ENCODE data around the gene D2HGDH.
A peak's percentile ranks its signal among the peaks of the same experiment; 100 is the strongest.
"Not testable (repeated sequence)": the region's sequence is repeated elsewhere in the genome, so short reads cannot be mapped to it uniquely, and the experiment has no call there.

D2HGDH gene

GRCh38 chr2:241802421-241803318 is 68.2 kb downstream of the D2HGDH start:
- no peak overlapping the region for H3K27ac ChIP-seq (ENCODE audit: low read length)
- no peak overlapping the region for H3K9ac ChIP-seq (ENCODE audit: low read length in 2 of 2)
- H3K36me3 ChIP-seq (ENCODE audit: control insufficient read depth in 2 of 2, insufficient read depth in 2 of 2, low read length in 2 of 2), result no peaks in the 10 kb centered on the region
- no peak overlapping the region for H3K4me3 ChIP-seq (ENCODE audit: low read length in 2 of 2)
- H3K9me3 ChIP-seq (ENCODE audit: control insufficient read depth in 2 of 2, low read length in 2 of 2), result no peaks in the 10 kb centered on the region
- peaks cover 7 to 21% of the 10 kb centered on the region in 2 donors for H3K27me3 ChIP-seq (ENCODE audit: control insufficient read depth in 1 of 2, insufficient read depth in 2 of 2, low read length in 2 of 2)
- peaks cover 19% of the 10 kb centered on the region for H3K4me1 ChIP-seq (ENCODE audit: control insufficient read depth, insufficient read depth, low read length)

- Histone ChIP-seq H3K4me1 (ENCODE audit: control insufficient read depth, insufficient read depth, low read length) (peaks cover 19% of the 10 kb centered on the region), H3K9ac (ENCODE audit: low read length in 2 of 2) (no peak overlapping the region), H3K27ac (ENCODE audit: low read length) (no peak overlapping the region), H3K9me3 (ENCODE audit: control insufficient read depth in 2 of 2, low read length in 2 of 2) (no peaks in the 10 kb centered on the region), H3K4me3 (ENCODE audit: low read length in 2 of 2) (peak overlapping the region; percentile 46 to 66), H3K27me3 (ENCODE audit: control insufficient read depth in 1 of 2, insufficient read depth in 2 of 2, low read length in 2 of 2) (peaks cover 7 to 21% of the 10 kb centered on the region in 2 donors), H3K36me3 (ENCODE audit: control insufficient read depth in 2 of 2, insufficient read depth in 2 of 2, low read length in 2 of 2) (no peaks in the 10 kb centered on the region)
Observed at GRCh38 chr2:241803387-241804325, 69.2 kb downstream of the D2HGDH start.

GRCh38 chr2:241804326-241805229 is 70.1 kb downstream of the D2HGDH start:
- Histone ChIP-seq H3K4me3 (ENCODE audit: low read length in 2 of 2) (peak overlapping the region; percentile 12 to 66), H3K27ac (ENCODE audit: low read length) (no peak overlapping the region), H3K9ac (ENCODE audit: low read length in 2 of 2) (no peak overlapping the region), H3K36me3 (ENCODE audit: control insufficient read depth in 2 of 2, insufficient read depth in 2 of 2, low read length in 2 of 2) (no peaks in the 10 kb centered on the region), H3K4me1 (ENCODE audit: control insufficient read depth, insufficient read depth, low read length) (peaks cover 19% of the 10 kb centered on the region), H3K27me3 (ENCODE audit: control insufficient read depth in 1 of 2, insufficient read depth in 2 of 2, low read length in 2 of 2) (peaks cover 7 to 21% of the 10 kb centered on the region in 2 donors), H3K9me3 (ENCODE audit: control insufficient read depth in 2 of 2, low read length in 2 of 2) (no peaks in the 10 kb centered on the region)

- Histone ChIP-seq H3K27me3 (ENCODE audit: control insufficient read depth in 1 of 2, insufficient read depth in 2 of 2, low read length in 2 of 2) (peaks cover 7 to 21% of the 10 kb centered on the region in 2 donors), H3K4me1 (ENCODE audit: control insufficient read depth, insufficient read depth, low read length) (peaks cover 19% of the 10 kb centered on the region)
- not testable (repeated sequence) for H3K27ac ChIP-seq (ENCODE audit: low read length); H3K4me3 ChIP-seq (ENCODE audit: low read length in 2 of 2); H3K9ac ChIP-seq (ENCODE audit: low read length in 2 of 2); H3K9me3 ChIP-seq (ENCODE audit: control insufficient read depth in 2 of 2, low read length in 2 of 2); H3K36me3 ChIP-seq (ENCODE audit: control insufficient read depth in 2 of 2, insufficient read depth in 2 of 2, low read length in 2 of 2)
Observed at GRCh38 chr2:241806217-241806616, 71.8 kb downstream of the D2HGDH start.

- Histone ChIP-seq H3K4me3 (ENCODE audit: low read length in 2 of 2) (no peak overlapping the region), H3K27ac (ENCODE audit: low read length) (no peak overlapping the region), H3K9me3 (ENCODE audit: control insufficient read depth in 2 of 2, low read length in 2 of 2) (no peaks in the 10 kb centered on the region), H3K9ac (ENCODE audit: low read length in 2 of 2) (no peak overlapping the region), H3K4me1 (ENCODE audit: control insufficient read depth, insufficient read depth, low read length) (peaks cover 17% of the 10 kb centered on the region), H3K36me3 (ENCODE audit: control insufficient read depth in 2 of 2, insufficient read depth in 2 of 2, low read length in 2 of 2) (no peaks in the 10 kb centered on the region), H3K27me3 (ENCODE audit: control insufficient read depth in 1 of 2, insufficient read depth in 2 of 2, low read length in 2 of 2) (peaks cover 9 to 18% of the 10 kb centered on the region in 2 donors)
Observed at GRCh38 chr2:241808051-241808720, 73.8 kb downstream of the D2HGDH start.

- Histone ChIP-seq H3K27me3 (ENCODE audit: control insufficient read depth in 1 of 2, insufficient read depth in 2 of 2, low read length in 2 of 2) (peaks cover 9 to 11% of the 10 kb centered on the region in 2 donors), H3K36me3 (ENCODE audit: control insufficient read depth in 2 of 2, insufficient read depth in 2 of 2, low read length in 2 of 2) (no peaks in the 10 kb centered on the region), H3K4me1 (ENCODE audit: control insufficient read depth, insufficient read depth, low read length) (peaks cover 11% of the 10 kb centered on the region), H3K4me3 (ENCODE audit: low read length in 2 of 2) (no peak within 1 kb of the TSS), H3K9ac (ENCODE audit: low read length in 2 of 2) (no peak within 1 kb of the TSS), H3K9me3 (ENCODE audit: control insufficient read depth in 2 of 2, low read length in 2 of 2) (no peaks in the 10 kb centered on the region), H3K27ac (ENCODE audit: low read length) (no peak within 1 kb of the TSS)
Observed at GRCh38 chr2:241808721-241809382, 74.4 kb downstream of the D2HGDH start, which contains the start of gene NEU4. TSS of gene NEU4 (plus strand) at chr2:241809193. CDS start at chr2:241814485, 5,292 bp downstream.

GRCh38 chr2:241809383-241810306 is 75.2 kb downstream of the D2HGDH start:
- H3K9me3 ChIP-seq (ENCODE audit: control insufficient read depth in 2 of 2, low read length in 2 of 2), result no peaks in the 10 kb centered on the region
- no peaks in the 10 kb centered on the region for H3K36me3 ChIP-seq (ENCODE audit: control insufficient read depth in 2 of 2, insufficient read depth in 2 of 2, low read length in 2 of 2)
- H3K27ac ChIP-seq (ENCODE audit: low read length), result no peak overlapping the region
- H3K4me1 ChIP-seq (ENCODE audit: control insufficient read depth, insufficient read depth, low read length), result peaks cover 3% of the 10 kb centered on the region
- peaks cover 3 to 4% of the 10 kb centered on the region in 2 donors for H3K27me3 ChIP-seq (ENCODE audit: control insufficient read depth in 1 of 2, insufficient read depth in 2 of 2, low read length in 2 of 2)
- H3K4me3 ChIP-seq (ENCODE audit: low read length in 2 of 2), result no peak overlapping the region
- H3K9ac ChIP-seq (ENCODE audit: low read length in 2 of 2), result no peak overlapping the region

GRCh38 chr2:241810307-241811200 is 76.1 kb downstream of the D2HGDH start:
- Histone ChIP-seq H3K4me1 (ENCODE audit: control insufficient read depth, insufficient read depth, low read length) (no peaks in the 10 kb centered on the region), H3K36me3 (ENCODE audit: control insufficient read depth in 2 of 2, insufficient read depth in 2 of 2, low read length in 2 of 2) (no peaks in the 10 kb centered on the region), H3K27ac (ENCODE audit: low read length) (no peak overlapping the region), H3K27me3 (ENCODE audit: control insufficient read depth in 1 of 2, insufficient read depth in 2 of 2, low read length in 2 of 2) (peaks cover 0 to 2% of the 10 kb centered on the region in 2 donors), H3K4me3 (ENCODE audit: low read length in 2 of 2) (no peak overlapping the region), H3K9ac (ENCODE audit: low read length in 2 of 2) (no peak overlapping the region), H3K9me3 (ENCODE audit: control insufficient read depth in 2 of 2, low read length in 2 of 2) (no peaks in the 10 kb centered on the region)
